HG02678 (cell line): Measurements from ENCODE around the gene RASL10B.

ENCODE experiments used
- ATAC-seq: cut with Tn5 transposase; IDR thresholded peaks from one replicate; pipeline ENCODE4 v1.9.1; 2021; ENCODE audit warnings: mild to moderate bottlenecking, moderate library complexity; ENCODE audit not compliant: unreplicated experiment

Gene RASL10B

DNA sequence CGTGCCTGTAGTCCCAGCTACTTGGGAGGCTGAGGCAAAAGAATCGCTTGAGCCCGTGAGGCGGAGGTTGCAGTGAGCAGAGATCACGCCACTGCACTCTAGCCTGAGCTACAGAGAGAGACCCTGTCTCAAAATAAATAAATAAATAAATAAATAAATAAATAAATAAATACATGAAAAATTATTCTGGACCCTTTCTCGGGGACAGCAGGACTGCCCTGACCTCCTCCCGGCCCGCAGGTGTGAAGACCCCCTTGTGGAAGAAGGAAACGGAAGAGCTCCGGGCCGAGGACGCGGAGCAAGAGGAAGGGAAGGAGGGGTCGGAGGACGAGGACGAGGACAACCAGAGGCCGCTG, 32.3 kb downstream of the RASL10B start:
- no peak for ATAC-seq

GRCh38 chr17:35764123-35764991, 32.9 kb downstream of the RASL10B start:
- peak; percentile 92 for ATAC-seq

GRCh38 chr17:35765086-35765710, 33.8 kb downstream of the RASL10B start:
- no peak for ATAC-seq

DNA sequence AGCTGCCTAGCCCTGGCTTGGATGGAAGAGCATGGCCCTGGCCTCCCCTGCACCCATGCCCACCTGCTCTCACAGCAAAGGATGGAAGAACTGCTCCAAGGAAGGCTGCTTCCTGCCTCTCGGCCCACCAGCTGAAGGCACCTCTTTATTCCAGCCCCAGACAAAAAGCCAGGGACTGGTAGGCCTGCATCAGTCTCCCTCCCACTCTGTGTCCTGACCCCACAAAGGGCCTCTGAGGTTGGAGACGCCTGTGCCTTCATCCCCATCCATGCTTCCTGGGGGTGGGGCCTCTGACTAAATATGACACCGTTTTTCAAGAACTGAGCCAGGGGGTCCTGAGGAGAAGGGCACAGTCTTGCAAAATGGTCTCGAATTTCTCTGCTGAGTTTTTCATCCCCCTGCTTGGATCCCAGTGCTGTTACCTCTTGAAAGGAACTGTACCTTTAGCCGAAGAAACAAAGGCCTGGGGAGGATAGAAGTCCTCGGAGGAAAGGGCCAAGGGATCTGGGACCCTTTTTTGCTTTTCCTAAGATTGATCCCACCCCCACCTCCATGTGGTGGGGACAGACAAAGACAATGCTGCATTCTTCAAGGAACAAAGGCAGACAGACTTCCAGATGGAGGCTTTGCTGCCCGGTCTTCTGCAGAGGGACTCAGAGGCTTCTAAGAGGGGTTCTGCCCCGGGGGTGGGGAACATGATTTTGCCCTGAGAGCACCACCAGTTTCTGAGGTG, 34.5 kb downstream of the RASL10B start:
- no peak for ATAC-seq

DNA sequence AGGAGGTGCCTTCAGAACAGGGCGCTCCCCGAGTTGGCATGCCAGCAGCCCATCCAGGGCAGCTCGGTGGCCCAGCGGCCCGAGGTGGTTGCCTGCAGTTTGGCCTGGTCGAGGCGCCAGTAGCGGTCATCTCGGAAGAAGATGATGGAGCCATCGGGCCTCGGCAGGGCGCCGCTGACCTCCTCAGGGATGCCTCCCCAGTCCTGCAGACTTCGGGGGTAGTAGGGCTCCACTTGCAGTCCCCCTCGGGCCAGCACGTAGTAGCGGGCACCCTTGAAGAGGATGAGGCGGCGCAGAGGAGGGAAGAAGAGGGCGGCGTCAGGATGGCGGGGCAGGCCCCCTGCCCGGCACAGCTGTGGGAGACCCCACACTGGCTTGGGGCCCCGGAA, 35.0 kb downstream of the RASL10B start:
- no peak for ATAC-seq

DNA sequence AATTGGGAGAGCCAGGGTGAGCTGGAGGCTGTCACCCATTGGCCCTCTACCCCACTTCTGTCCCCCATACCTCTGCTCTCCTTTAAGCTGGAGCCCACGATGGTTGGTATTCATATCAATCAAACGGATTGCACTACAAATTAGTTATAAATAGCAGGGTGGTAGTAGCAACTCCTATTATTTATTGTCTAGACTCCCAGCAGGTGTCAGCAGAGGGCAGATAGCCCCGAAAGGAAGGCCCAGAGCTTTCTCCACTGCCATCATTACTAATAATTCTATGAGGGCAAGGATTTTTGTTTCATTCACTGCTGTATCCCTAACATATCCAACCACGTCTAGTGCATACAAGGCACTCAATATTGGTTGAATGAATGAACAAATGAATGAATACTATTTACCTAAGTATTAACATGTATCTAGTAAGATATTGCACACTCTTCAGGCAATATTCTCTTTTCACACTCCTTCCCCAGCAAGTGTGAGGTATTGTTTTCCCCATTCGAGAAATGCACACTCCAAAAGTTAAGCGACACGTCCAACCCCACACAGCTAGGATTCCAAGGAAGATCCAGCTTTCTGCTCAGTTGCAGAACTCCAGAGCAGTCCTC, 35.6 kb downstream of the RASL10B start:
- no peak for ATAC-seq

GRCh38 chr17:35768797-35769196, 37.4 kb downstream of the RASL10B start:
- no peak for ATAC-seq

GRCh38 chr17:35769895-35770486, 38.6 kb downstream of the RASL10B start:
- no peak for ATAC-seq

- no peak for ATAC-seq
Observed at GRCh38 chr17:35773129-35773528, 41.7 kb downstream of the RASL10B start.

DNA sequence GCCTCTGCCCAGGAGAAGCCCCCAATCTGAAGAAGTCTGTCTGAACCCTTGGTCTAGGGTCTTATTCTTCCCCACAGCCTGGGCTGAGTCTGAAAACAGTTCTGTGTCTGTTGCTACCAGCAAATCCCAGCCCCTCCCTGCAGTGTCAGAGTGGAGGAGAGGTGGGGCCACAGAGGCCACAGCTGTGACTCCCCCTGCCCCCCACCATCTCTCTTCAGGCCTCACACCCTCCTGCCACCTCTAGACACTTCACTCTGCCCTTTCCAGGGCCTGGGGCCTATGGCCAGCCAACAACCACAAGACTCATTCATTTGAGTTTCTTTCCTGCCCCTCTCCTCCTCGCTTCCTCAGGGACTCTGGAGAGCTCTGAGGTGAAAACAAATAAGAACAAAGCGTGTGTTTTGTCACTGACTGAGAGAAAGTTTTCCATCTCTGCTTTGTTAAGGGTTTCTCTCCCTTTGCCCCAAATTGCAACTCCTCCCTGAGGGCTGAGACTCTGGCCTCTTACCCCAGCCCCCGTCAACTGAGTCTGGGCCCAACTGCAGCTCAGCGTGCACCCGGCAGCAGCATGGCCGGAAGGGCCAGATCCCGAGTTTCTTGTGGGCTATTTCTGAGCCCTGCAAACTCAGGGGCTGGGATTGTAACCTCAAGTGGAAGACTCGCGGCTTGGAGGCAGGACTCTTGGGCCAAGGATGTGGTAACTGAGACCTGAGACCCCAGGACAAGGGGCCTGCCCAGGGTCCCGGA, 42.4 kb downstream of the RASL10B start:
- no peak for ATAC-seq

GRCh38 chr17:35774499-35774898, 43.1 kb downstream of the RASL10B start:
- ATAC-seq = no peak

DNA sequence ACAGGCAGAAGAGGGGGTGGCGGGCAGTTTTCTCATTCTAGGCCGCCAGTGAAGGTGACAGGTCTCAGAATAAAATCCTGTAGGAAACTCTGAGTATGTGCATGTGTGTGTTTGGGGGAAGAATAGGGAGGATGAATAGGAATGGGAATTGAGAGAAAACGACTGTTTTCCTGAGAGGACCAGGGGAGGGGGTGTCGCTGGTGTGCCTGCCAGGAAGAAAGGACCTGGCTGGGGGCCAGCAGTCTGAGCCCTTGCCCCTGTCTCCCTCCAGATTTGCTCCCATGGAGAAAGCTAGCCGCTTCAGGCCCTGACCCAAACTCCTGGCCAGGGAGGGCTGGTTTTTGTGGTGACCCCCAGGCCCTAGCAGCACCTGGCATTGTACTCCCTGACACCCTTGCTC, 43.6 kb downstream of the RASL10B start:
- no peak for ATAC-seq

DNA sequence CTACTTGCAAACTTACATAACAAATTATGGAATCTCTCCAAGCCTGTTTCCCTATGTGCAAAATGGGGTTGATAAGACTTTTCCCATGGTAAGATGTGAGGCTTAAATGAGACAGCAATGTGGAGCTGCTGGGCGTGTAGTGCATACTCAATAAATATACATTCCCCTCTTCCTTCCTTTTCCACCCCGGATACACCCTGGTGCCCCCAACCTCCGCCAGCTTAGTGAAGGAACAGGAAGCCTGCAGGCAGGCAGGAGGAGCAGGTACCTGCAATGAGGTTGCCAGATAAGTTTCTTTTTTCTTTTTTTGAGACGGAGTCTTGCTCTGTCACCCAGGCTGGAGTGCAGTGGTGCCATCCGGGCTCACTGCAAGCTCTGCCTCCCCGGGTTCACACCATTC, 44.1 kb downstream of the RASL10B start:
- no peak for ATAC-seq

DNA sequence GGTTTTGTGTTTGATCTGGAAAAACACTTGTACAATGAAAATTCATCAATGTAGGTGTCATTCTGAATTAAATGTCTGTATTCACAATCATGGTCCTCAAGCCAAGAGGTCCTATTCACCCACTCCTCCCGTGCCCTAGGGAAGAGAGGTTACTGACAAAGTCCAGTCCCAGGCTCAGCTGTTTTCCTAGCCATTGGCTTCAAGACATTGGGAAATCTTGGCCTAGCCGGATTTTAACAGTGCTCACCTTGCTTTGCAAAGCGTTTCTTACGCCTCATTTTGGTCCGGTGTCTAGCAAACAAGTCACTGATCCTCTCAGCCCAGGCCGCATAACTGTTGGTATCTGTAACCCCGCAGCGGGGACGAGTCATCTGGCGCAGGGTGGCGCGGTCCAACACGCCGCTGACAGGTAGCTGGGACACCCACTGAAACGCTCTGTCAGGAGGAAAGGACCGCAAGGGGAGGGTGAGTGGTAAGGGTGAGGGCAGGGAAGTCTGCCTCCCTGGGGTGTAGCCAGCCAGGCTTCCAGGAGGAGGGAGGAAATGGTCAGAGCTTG, 47.3 kb downstream of the RASL10B start:
- no peak for ATAC-seq

DNA sequence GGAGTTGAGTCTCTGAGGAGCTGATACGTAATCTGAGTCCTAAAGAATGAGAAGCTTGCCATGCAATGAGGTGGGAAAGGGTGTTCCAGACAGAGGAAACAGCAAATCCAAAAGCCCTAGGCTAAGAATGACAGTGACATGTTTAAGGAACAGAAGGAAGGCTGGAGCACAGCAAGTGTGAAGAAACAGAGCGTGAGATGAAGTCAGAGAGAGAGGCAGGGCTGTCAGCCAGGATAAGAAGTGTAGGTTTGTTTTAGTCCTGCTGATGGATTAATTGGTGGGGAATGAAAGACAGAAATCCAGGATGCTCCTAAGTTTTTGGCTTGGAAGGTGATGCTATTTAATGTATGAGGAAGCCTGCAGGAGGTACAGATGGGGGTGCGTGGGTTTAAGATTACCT, 49.5 kb downstream of the RASL10B start:
- ATAC-seq = no peak

- no peak for ATAC-seq
Observed at GRCh38 chr17:35784895-35785294, 53.5 kb downstream of the RASL10B start.

- ATAC-seq = no peak
Observed at GRCh38 chr17:35786941-35787432, 55.5 kb downstream of the RASL10B start.

DNA sequence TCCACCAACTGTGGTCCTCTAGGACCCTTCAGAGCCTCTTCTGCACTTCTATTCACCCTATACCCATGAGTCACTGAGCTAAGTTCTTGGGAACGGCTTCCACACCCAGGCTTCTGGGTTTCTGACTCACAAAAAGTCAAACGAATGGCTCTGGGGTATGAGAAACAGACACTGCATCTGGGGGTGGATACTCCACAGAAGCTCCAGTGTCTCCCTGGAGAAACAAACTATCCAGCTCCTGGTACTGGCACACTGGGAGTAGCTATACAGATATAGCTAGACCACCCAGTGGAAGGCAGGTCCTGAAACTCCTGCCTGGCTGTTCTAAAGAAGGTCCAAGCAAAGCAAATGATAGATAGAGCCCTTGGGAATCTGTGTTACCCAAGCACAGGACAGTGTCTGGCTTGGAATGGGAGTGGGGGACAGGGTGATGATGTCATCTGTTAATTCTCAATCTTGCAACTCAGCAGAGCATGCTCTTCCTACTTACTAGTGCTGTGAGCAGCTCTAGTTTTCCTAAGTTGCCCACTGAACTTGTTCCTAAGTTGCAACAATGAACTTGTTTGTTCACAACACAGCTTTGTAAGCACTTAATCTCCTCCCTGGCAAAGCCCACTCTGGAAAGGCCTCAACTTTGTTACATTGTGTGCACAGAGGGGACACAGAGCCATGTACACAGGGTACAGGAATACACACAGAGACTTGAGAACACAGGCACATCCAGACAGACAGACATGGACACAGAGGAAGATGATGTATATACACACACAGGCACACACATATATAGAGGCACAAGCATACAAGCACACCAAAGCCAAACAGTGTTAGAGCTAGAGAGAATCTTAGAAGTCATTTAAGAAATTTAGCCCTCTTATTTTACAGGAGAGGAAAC, 57.3 kb downstream of the RASL10B start:
- no peak for ATAC-seq

GRCh38 chr17:35790841-35791240, 59.4 kb downstream of the RASL10B start:
- no peak for ATAC-seq
